ENCODE measurements around the gene UNC5A. TPM values are rescaled to one million over a fixed set of nuclear protein-coding genes. Genes with fewer than 3 reads are reported as not detected.

Gene UNC5A
- total RNA-seq, 1 donor from 2014 or later: not detected

GRCh38 chr5:176877793-176878331 lies 67.5 kb downstream of the UNC5A start:
- intact Hi-C loops (cut with micrococcal nuclease): no loop called here

GRCh38 chr5:176878463-176878862 lies 68.1 kb downstream of the UNC5A start:
- intact Hi-C loops (cut with micrococcal nuclease): no loop called here

DNA sequence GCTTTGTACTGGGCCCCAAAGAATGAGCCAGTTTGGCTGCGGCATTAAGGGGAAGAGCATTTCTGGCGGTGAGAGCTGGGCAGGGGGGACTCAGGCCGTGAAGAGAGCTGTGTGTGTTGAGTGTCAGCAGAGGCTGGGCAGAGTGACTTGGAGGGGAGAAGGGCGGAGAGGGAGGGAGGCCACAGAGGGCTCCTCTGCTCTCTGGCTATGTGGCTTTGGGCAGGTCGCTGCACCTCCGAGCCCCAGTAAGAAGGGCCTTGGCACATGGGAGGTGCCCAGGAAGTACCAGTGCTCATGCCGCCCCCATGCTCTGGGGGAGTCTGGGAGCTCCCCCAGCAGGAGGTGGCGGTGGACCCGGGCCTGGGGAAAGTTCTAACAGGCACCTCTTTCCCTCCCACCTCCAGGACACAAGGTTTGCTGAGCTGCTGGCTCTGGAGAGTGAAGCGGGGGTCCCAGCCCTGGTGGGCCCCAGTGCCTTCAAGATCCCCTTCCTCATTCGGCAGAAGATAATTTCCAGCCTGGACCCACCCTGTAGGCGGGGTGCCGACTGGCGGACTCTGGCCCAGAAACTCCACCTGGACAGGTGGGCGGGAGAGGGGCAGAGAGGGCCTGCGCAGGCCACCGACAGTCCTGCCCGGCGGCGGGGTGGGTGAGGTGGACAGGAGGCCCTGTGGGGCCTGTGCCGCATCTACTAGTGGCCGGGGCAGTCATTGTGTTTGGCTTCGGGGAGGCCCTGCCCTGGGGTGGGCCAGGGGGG lies 68.7 kb downstream of the UNC5A start:
- intact Hi-C loops (cut with micrococcal nuclease): no loop called here

DNA sequence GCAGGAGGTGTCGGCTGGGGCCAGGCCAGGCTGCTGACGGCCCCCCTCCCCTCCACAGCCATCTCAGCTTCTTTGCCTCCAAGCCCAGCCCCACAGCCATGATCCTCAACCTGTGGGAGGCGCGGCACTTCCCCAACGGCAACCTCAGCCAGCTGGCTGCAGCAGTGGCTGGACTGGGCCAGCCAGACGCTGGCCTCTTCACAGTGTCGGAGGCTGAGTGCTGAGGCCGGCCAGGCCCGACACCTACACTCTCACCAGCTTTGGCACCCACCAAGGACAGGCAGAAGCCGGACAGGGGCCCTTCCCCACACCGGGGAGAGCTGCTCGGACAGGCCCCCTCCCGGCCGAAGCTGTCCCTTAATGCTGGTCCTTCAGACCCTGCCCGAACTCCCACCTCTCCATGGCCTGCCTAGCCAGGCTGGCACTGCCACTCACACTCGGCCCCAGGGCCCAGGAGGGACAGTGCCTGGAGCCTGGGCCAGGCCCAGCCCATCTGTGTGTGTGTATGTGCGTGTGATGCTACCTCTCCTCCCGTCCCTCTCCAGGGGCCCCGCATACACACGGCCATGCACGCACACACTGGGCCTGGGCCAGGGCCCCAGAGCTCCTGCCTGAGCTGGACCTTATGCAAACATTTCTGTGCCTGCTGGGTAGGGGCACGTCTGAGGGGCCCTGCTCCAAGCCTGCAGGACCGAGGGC lies 69.5 kb downstream of the UNC5A start:
- intact Hi-C loops (cut with micrococcal nuclease): no loop called here

DNA sequence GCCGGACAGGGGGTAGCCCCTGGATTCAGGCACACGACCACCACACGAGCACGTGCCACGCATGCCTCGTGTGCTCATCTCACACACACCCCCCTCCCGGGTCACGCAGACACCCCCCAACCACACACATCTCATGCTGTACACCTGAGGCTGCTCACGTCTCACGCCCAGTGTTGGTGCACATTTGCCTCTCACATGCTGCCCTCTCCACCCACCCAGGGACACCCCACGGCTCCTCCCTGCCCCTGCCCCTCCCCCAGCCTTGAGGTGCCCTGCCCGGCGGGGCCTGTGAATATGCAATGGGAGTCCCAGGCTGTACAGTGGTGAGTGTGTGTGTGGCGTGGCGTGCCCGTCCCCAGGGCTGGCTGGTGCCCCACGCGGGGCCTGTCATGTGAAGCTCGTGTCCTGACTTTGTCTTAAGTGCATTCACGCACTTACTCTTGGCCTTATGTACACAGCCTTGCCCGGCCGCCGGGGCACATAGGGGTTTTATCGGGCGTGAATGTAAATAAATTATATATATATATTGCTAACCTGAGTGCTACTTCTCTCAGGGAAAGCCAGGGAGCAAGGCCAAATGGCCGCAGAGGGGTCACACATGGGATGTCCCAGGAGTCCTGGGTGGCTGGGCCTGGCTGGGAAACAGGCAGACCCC lies 70.1 kb downstream of the UNC5A start:
- intact Hi-C loops (cut with micrococcal nuclease): no loop called here

- intact Hi-C loops (cut with micrococcal nuclease): no loop called here
Observed at GRCh38 chr5:176881021-176881749, 70.8 kb downstream of the UNC5A start.

DNA sequence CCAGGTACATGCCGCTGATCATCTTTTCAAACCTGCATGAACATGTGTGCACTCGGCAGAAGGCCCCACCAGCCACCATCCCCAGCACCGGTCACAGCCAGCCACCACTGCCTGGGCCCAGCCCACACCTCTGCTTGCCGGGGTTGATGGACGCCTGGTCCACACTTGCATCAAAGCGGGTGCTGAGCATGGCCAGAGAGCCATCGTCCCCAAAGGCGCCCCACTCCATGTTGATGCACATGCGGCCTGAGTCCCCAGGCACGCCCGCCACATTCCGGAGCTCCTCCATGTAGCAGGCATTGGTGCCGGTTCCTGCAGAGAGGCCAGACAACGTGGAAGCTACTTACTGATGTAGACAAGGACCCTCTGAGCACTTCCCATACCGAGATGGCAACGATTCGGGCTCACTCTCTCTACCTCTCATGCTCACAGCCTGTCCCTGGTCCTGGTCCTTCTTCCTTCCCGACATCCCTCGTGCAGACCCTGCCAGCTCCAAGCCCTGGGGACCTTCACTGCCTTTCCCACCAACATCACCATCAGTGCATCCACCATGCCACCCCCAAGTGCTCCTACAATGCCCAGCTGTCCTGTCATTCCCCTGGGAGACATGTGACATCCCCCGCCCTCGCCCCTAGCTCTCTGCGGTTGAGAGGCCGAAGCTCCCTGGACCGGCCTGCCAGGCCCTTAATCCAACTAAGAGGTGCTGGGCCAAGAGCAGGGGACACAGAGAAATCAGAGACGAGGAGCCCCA lies 71.6 kb downstream of the UNC5A start:
- intact Hi-C loops (cut with micrococcal nuclease): no loop called here

DNA sequence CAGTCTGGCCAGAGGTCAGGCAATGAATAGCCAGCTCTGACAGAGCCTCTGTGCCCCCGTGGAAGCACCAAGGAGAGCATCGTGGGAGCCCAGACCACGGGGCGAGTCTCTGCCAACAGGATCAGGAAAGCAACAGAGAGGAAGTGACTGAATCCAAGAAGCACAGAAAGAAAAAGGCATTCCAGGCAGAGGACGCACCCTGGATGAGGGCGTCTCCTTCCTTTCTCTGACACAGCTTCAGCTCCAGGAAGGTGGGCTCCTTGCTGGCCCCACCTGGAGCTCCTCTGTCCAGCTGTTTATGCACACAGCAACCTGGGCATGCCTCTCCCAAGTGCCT lies 72.2 kb downstream of the UNC5A start:
- intact Hi-C loops (cut with micrococcal nuclease): no loop called here

GRCh38 chr5:176883700-176884570 lies 73.6 kb downstream of the UNC5A start:
- intact Hi-C loops (cut with micrococcal nuclease): no loop called here

- intact Hi-C loops (cut with micrococcal nuclease): no loop called here
Observed at GRCh38 chr5:176884571-176884890, 74.2 kb downstream of the UNC5A start.

DNA sequence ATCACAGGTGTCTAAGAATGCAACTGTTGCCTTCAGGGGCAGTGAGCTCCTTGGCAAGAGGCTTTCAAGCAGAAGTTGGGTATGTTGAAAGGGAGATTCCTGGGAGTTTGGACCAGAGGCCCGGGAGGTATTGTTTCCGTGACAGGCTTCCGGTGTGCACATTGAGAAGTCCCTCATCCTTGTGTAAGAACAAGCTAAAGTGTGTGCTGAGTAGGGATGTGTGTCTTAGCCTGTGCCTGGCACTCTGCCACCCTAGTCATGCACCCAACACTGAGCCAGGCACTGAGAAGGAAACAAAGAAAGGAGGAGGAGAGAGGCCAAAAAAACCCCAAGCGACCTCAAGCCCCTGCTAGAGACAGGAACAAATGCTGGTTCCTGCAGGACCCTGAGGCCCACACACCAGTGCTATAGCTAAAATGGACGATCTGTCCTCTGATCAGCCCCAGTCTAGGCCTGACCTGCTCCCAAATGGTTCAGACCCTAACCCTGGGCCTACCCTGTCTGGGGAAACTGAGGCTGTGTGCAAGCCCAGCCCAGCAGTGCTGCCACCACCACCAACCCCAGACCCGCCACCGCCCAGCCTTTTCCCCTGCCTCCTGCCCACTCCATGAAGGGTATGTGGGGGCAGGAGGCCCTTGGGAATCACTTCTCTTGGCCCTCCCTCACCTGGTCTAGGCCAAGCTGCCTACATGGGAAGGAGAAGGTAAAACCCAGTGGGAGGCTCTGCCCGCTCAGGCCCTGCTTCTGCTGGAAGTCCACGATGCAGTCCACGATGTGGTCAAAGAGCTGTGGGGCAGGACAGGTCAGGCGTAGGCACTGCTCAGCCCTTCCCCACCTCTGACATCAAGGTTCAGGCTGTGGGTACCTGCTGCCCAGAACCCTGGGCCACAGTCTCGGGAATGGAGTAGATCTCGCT lies 76.2 kb downstream of the UNC5A start:
- intact Hi-C loops (cut with micrococcal nuclease): no loop called here

DNA sequence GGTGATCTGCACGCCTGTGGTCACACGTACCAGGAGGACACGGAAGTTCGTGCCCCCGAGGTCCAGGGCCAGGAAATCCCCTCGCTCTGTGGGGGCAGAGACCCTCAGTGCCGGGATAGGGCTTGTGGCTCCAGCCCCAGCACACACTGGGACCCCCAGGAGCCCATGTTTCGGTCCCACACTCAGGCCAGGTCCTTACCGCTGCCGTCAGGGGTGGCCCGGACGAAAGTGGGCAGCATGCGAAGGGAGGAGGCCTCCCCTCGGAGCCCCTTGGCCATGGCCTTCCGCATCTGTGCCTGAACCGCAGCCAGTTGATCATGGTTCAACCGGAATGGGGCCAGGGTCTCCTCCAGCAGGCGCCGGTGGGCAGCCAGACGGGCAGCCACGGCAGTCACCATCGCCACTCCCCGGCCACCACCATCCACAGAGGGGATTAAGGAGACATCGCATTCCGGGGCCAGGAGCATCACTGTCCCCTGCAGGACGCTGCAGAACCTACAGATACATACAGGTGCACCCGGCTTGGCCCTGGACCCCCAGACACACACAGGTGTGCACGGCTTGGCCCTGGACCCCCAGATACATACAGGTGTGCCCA lies 77.0 kb downstream of the UNC5A start:
- intact Hi-C loops (cut with micrococcal nuclease): no loop called here

DNA sequence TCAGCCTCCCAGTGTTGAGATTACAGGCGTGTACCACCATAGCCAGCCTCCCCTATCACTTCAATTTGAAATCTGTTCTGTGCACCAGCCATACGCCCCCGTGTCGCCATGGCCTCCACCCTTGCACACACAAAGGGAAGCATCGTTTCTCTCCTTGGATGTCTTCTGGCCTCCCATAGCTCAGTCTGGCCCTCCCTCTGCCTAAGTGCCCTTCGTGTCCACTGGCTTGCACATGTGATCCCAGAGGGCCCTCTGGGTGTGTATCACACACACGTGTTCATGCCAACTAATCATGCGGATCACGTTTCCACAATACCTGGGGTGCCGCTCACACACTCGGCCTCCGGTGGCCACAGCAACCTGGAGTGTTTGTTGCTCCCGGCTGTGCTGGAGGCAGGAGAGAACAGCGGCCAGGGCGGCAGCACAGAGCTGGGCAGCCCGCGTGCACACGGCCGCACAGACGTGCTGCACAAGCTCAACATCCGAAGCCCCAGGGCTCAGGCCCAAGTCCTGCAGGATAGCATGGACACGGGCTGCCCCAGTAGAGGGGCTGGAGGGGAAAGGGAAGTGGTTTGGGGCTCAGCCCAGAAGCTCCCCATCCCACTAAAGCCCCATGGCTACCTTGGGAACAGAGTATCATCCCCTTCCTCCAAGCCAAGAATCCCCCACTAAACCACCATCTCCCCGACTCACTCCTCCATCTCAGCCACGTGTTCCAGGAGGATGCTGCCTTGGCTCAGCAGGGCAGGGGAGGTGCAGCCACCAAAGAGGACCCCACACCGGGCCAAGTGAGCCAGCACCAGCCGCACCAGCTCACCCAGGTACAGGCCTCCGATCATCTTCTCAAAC lies 77.9 kb downstream of the UNC5A start:
- intact Hi-C loops (cut with micrococcal nuclease): no loop called here

- intact Hi-C loops (cut with micrococcal nuclease): no loop called here
Observed at GRCh38 chr5:176888865-176889165, 78.5 kb downstream of the UNC5A start.

GRCh38 chr5:176889321-176890280 lies 79.2 kb downstream of the UNC5A start:
- intact Hi-C loops (cut with micrococcal nuclease): no loop called here

GRCh38 chr5:176890455-176891330 lies 80.3 kb downstream of the UNC5A start:
- intact Hi-C loops (cut with micrococcal nuclease): no loop called here
